Right lobe of liver (tissue), 4 donors: ENCODE data around the gene ERC1.

Experiments used
- CTCF ChIP-seq, 4 donors: fragments of 200-600 bp in 3 of 4; fragments of 450-650 bp in 1 of 4; IDR thresholded peaks; one replicate each; pipeline versions ENCODE4 v1.5.1 to v1.8.0; 2016 to 2022; ENCODE audit warnings: antibody characterized with exemption in 4 of 4, mild to moderate bottlenecking in 2 of 4
- POLR2A ChIP-seq: fragments of 450-650 bp; IDR thresholded peaks from one replicate; pipeline ENCODE4 v1.6.1; 2017; ENCODE audit warnings: antibody characterized with exemption, mild to moderate bottlenecking
- donor health status: DM: no; HTN: no; CAD: no.
- donor health status: DM: no; HTN: no; CAD: no.
- donor health status: DM: no; HTN: yes; CAD: no.

DNA sequence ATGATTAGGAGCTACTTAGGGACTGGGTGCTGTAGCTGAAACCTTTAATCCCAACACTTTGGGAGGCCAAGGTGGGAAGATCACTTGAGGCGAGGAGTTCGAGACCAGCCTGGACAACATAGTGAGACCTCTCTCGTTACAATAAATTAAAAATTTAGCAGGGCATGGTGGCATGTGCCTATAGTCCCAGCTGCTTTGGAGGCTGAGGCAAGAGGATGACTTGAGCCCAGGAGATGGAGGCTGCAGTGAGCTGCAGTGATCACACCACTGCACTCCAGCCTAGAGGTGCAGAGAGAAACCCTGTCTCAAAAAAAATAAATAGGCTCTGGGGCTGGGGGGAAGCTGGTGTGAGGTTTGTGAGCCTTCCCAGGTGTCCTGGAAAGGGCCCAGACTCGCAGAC is 506.1 kb downstream of the ERC1 start:
- no peak for TF ChIP-seq CTCF (IDR thresholded peaks at IDR 0.05)
- no peak for TF ChIP-seq POLR2A
